GM12892 (cell line): ENCODE measurements around the gene MTHFD2.

ENCODE experiments used
- POLR2A ChIP-seq: IDR thresholded peaks from 2 replicates; pipeline ENCODE4 v1.6.1; 2011; ENCODE audit warnings: low read depth, low read length, control low read depth
- POLR2AphosphoS5 ChIP-seq: IDR thresholded peaks from 2 replicates; pipeline ENCODE4 v1.6.1; 2011; ENCODE audit warnings: low read depth, low read length, control low read depth
- TAF1 ChIP-seq: IDR thresholded peaks from 2 replicates; pipeline ENCODE4 v1.6.1; 2011; ENCODE audit warnings: low read depth, mild to moderate bottlenecking, control low read depth, low read length, borderline replicate concordance

- TF ChIP-seq POLR2A (no peak), POLR2AphosphoS5 (no peak), TAF1 (no peak)
Measured at GRCh38 chr2:74250189-74250631, 51.8 kb downstream of the MTHFD2 start.
